ENCODE measurements around the gene ZFC3H1.

DNA sequence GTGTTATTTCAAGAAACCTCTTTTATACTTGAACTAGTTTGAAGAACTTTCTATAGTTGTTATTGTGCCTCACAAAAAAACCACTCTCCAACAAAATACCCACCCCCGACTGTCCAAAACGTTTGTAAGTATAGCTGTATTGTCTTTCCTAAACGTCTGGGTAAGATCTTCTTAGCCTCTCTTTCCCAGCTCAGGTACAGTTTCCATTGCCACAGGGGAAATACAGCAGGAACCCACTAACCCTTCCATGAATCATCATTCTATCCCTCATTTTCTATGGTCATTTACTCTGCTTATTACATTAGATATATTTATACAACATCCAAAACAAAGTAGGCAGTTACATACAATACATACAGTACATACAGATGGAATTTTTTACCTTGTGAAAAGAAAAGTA lies 70.8 kb downstream of the ZFC3H1 start:
- TF ChIP-seq, protein P1, sequence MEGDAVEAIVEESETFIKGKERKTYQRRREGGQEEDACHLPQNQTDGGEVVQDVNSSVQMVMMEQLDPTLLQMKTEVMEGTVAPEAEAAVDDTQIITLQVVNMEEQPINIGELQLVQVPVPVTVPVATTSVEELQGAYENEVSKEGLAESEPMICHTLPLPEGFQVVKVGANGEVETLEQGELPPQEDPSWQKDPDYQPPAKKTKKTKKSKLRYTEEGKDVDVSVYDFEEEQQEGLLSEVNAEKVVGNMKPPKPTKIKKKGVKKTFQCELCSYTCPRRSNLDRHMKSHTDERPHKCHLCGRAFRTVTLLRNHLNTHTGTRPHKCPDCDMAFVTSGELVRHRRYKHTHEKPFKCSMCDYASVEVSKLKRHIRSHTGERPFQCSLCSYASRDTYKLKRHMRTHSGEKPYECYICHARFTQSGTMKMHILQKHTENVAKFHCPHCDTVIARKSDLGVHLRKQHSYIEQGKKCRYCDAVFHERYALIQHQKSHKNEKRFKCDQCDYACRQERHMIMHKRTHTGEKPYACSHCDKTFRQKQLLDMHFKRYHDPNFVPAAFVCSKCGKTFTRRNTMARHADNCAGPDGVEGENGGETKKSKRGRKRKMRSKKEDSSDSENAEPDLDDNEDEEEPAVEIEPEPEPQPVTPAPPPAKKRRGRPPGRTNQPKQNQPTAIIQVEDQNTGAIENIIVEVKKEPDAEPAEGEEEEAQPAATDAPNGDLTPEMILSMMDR (conservative IDR thresholded peaks at IDR 0.05; ENCODE audit: low read length): no peak
- TF ChIP-seq EZH2phosphoT487 (IDR thresholded peaks at IDR 0.05; ENCODE audit: borderline replicate concordance): no peak
